Left ventricle myocardium inferior (tissue), 1 donor: ENCODE data around the gene FGF12. TPM values are rescaled to one million over a fixed set of nuclear protein-coding genes. Genes with fewer than 3 reads are reported as not detected.
A peak's percentile ranks its signal among the peaks of the same experiment; 100 is the strongest.

ENCODE experiments used
- DNase-seq: peaks from one replicate; pipeline ENCODE4 v3.0.0-alpha.2; 2020
- H3K27ac ChIP-seq: fragments of 200-600 bp; replicated peaks from 2 replicates; pipeline ENCODE4 v1.8.0; 2021
- H3K27me3 ChIP-seq: fragments of 200-600 bp; 2 replicates; pipeline ENCODE4 v1.8.0; 2021; ENCODE audit warnings: low read depth
- H3K36me3 ChIP-seq: fragments of 200-600 bp; 2 replicates; pipeline ENCODE4 v1.8.0; 2021
- H3K4me1 ChIP-seq: fragments of 200-600 bp; 2 replicates; pipeline ENCODE4 v1.8.0; 2021
- H3K4me3 ChIP-seq: fragments of 200-600 bp; 2 replicates; pipeline ENCODE4 v1.8.0; 2021; ENCODE audit warnings: mild to moderate bottlenecking, moderate library complexity
- H3K9me3 ChIP-seq: fragments of 200-600 bp; replicated peaks from 2 replicates; pipeline ENCODE4 v1.8.0; 2021
- CTCF ChIP-seq: fragments of 200-600 bp; IDR thresholded peaks from 2 replicates; pipeline ENCODE4 v1.8.0; 2021; ENCODE audit warnings: antibody characterized with exemption, mild to moderate bottlenecking, borderline replicate concordance
- intact Hi-C: fragments of 100-400 bp; cut with micrococcal nuclease; formaldehyde crosslinking; loops from one replicate; pipeline ENCODE4 v1.11.0; 2022
- total RNA-seq: library from RNA; stranded (reverse); fragmentation: NEBNext Ultra II Directional; extraction: Animal tissue kit (Norgen Biotek cat#: 25700); gene quantifications from one replicate; pipeline ENCODE4 v1.2.1, GENCODE V29; 2021
- donor health status: DM: no; HTN: yes; CAD: no; lungs with severe emphysema.

The FGF12 gene
- total RNA-seq, 1 donor from 2014 or later = 325 TPM

- H3K36me3 ChIP-seq = no peaks in the 10 kb centered on the region
- H3K27ac ChIP-seq = no peak overlapping the region
- no peak for DNase-seq
- intact Hi-C loops = loop anchor here (10.0 kb wide), 2 partner anchors 99 to 1011 kb away; no protein-coding TSS in a partner anchor
- H3K9me3 ChIP-seq = no peaks in the 10 kb centered on the region
- peaks cover 23% of the 10 kb centered on the region for H3K4me1 ChIP-seq
- TF ChIP-seq CTCF = no peak
- H3K27me3 ChIP-seq = no peaks in the 10 kb centered on the region
- no peak overlapping the region for H3K4me3 ChIP-seq
These were observed 163.9 kb downstream of the FGF12 start for GRCh38 chr3:192563417-192563816.

- Histone ChIP-seq H3K36me3 (no peaks in the 10 kb centered on the region), H3K4me3 (no peak overlapping the region), H3K4me1 (peaks cover 37% of the 10 kb centered on the region), H3K9me3 (peaks cover 11% of the 10 kb centered on the region), H3K27ac (no peak overlapping the region), H3K27me3 (no peaks in the 10 kb centered on the region)
- intact Hi-C loops = no loop called here
- no peak for TF ChIP-seq CTCF
- no peak for DNase-seq
These were observed 173.6 kb downstream of the FGF12 start for GRCh38 chr3:192553707-192554106.

- no peak for DNase-seq
- Histone ChIP-seq H3K4me3 (no peak overlapping the region), H3K4me1 (peaks cover 60% of the 10 kb centered on the region), H3K27ac (no peak overlapping the region), H3K9me3 (peaks cover 9% of the 10 kb centered on the region), H3K27me3 (no peaks in the 10 kb centered on the region), H3K36me3 (no peaks in the 10 kb centered on the region)
- intact Hi-C loops = no loop called here
- no peak for TF ChIP-seq CTCF
These were observed 177.0 kb downstream of the FGF12 start for GRCh38 chr3:192550356-192550755.

GRCh38 chr3:192545333-192545732 is 182.0 kb downstream of the FGF12 start:
- no peaks in the 10 kb centered on the region for H3K27me3 ChIP-seq
- H3K4me1 ChIP-seq = peaks cover 48% of the 10 kb centered on the region
- no peak overlapping the region for H3K4me3 ChIP-seq
- H3K36me3 ChIP-seq = no peaks in the 10 kb centered on the region
- H3K9me3 ChIP-seq = no peaks in the 10 kb centered on the region
- H3K27ac ChIP-seq = no peak overlapping the region
- TF ChIP-seq CTCF = no peak
- DNase-seq = no peak
- intact Hi-C loops = no loop called here

GRCh38 chr3:192543163-192543562 is 184.2 kb downstream of the FGF12 start:
- DNase-seq = no peak
- H3K36me3 ChIP-seq = no peaks in the 10 kb centered on the region
- H3K4me3 ChIP-seq = no peak overlapping the region
- H3K27ac ChIP-seq = no peak overlapping the region
- peaks cover 26% of the 10 kb centered on the region for H3K4me1 ChIP-seq
- intact Hi-C loops = no loop called here
- H3K27me3 ChIP-seq = no peaks in the 10 kb centered on the region
- no peaks in the 10 kb centered on the region for H3K9me3 ChIP-seq
- TF ChIP-seq CTCF = no peak

GRCh38 chr3:192516820-192517219 is 210.5 kb downstream of the FGF12 start:
- no peaks in the 10 kb centered on the region for H3K9me3 ChIP-seq
- no peak overlapping the region for H3K4me3 ChIP-seq
- H3K27me3 ChIP-seq = peaks cover 16% of the 10 kb centered on the region
- peaks cover 74% of the 10 kb centered on the region for H3K4me1 ChIP-seq
- no peak for TF ChIP-seq CTCF
- H3K27ac ChIP-seq = peak overlapping the region; percentile 82
- intact Hi-C loops = no loop called here
- no peak for DNase-seq
- peaks cover 7% of the 10 kb centered on the region for H3K36me3 ChIP-seq
